ENCODE results near the gene SLCO2A1.

DNA sequence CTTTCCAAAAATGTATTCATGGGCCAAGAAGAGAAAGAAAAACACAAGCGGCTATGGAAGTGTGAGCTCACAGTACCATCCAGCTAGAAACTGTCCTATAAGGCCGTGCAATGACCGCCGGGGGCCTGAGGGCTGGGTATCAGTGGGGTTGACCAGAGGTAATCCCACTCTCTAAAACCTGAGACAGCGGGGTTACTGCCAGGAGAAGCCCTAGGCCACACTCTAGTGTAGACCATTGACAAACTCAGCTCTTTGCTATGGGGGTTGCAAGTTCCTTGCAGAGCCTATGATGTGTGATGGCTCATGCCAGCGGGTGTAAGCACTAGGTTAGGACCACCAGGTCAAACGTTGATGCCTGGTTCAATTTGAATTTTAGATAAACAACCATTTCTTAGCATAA lies 25.9 kb upstream of the SLCO2A1 start:
- TF ChIP-seq, protein P1, sequence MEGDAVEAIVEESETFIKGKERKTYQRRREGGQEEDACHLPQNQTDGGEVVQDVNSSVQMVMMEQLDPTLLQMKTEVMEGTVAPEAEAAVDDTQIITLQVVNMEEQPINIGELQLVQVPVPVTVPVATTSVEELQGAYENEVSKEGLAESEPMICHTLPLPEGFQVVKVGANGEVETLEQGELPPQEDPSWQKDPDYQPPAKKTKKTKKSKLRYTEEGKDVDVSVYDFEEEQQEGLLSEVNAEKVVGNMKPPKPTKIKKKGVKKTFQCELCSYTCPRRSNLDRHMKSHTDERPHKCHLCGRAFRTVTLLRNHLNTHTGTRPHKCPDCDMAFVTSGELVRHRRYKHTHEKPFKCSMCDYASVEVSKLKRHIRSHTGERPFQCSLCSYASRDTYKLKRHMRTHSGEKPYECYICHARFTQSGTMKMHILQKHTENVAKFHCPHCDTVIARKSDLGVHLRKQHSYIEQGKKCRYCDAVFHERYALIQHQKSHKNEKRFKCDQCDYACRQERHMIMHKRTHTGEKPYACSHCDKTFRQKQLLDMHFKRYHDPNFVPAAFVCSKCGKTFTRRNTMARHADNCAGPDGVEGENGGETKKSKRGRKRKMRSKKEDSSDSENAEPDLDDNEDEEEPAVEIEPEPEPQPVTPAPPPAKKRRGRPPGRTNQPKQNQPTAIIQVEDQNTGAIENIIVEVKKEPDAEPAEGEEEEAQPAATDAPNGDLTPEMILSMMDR (IDR thresholded peaks at IDR 0.05) = no peak
- no peak for TF ChIP-seq POLR2AphosphoS5 (IDR thresholded peaks at IDR 0.05)

Data from gastroesophageal sphincter (tissue), 3 donors.